ENCODE data around the gene NUTM1. TPM values are rescaled to one million over a fixed set of nuclear protein-coding genes. Genes with fewer than 3 reads are reported as not detected.
A peak's percentile ranks its signal among the peaks of the same experiment; 100 is the strongest.

NUTM1 gene
- total and polyA plus RNA-seq, 4 donors = 0.06 TPM; not detected in 3

DNA sequence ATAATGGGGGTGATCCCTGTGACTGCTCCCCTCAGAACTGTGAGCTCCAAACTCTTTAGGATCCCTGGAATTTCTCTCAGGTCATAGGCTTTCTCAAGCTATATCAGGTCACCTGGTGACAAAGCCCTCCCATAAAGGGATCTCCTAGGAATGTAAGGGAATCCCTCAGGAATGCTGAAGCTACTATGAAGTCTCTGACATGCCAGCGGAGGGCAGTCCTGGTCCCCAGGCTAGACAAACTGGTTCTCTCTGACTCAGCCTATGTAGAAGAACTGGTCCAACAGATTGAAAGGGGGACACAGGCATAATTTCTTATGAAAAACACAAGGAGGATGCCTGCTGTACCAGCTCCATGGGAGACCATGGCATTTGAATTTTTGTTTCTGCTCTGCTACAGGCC is 17.2 kb downstream of the NUTM1 start:
- no peaks in the 10 kb centered on the region for H3K27me3 ChIP-seq (ENCODE audit: control insufficient read depth, insufficient read depth, low read length)
- 80% methylated on average over 1 of the region's 1 CpG for WGBS (ENCODE audit: insufficient coverage)
- DNase-seq (ENCODE audit: low read depth in 4 of 6, low spot score in 6 of 6) = no peak
- peaks cover 5% of the 10 kb centered on the region for H3K4me1 ChIP-seq (ENCODE audit: control insufficient read depth, insufficient read depth, low read length)
- H3K9me3 ChIP-seq (ENCODE audit: control insufficient read depth, insufficient read depth, low read length) = no peaks in the 10 kb centered on the region
- H3K27ac ChIP-seq (ENCODE audit: low read depth, low read length) = no peak overlapping the region
- peaks cover 68% of the 10 kb centered on the region for H3K36me3 ChIP-seq (ENCODE audit: control insufficient read depth, insufficient read depth, low read length)
- H3K4me3 ChIP-seq (ENCODE audit: low read depth, low read length) = no peak overlapping the region

DNA sequence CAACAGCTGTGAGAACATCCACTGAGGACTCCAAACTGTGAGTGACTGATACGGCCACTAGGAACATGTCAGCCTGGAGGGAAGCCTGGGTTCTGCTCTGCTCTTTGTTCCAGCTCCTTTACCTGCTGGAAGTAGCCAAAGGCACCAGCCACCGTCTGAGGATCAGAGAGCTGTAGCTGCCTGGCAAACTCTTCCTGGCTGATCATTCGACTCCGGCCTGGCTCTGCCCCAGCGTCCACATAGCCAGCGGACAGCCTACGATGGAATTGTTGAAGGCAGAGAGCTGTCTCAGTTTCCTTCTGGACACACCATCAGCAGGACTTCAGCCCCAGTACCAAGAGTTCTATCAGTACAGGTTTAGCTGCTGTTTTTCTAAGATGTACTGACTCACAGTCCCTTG is 18.2 kb downstream of the NUTM1 start:
- peaks cover 58% of the 10 kb centered on the region for H3K36me3 ChIP-seq (ENCODE audit: control insufficient read depth, insufficient read depth, low read length)
- H3K9me3 ChIP-seq (ENCODE audit: control insufficient read depth, insufficient read depth, low read length) = no peaks in the 10 kb centered on the region
- H3K27me3 ChIP-seq (ENCODE audit: control insufficient read depth, insufficient read depth, low read length) = no peaks in the 10 kb centered on the region
- no peak for DNase-seq (ENCODE audit: low read depth in 4 of 6, low spot score in 6 of 6)
- WGBS (ENCODE audit: insufficient coverage) = 93% methylated on average over 7 of the region's 7 CpGs
- H3K4me1 ChIP-seq (ENCODE audit: control insufficient read depth, insufficient read depth, low read length) = peaks cover 15% of the 10 kb centered on the region
- no peak overlapping the region for H3K27ac ChIP-seq (ENCODE audit: low read depth, low read length)
- H3K4me3 ChIP-seq (ENCODE audit: low read depth, low read length) = no peak overlapping the region

DNA sequence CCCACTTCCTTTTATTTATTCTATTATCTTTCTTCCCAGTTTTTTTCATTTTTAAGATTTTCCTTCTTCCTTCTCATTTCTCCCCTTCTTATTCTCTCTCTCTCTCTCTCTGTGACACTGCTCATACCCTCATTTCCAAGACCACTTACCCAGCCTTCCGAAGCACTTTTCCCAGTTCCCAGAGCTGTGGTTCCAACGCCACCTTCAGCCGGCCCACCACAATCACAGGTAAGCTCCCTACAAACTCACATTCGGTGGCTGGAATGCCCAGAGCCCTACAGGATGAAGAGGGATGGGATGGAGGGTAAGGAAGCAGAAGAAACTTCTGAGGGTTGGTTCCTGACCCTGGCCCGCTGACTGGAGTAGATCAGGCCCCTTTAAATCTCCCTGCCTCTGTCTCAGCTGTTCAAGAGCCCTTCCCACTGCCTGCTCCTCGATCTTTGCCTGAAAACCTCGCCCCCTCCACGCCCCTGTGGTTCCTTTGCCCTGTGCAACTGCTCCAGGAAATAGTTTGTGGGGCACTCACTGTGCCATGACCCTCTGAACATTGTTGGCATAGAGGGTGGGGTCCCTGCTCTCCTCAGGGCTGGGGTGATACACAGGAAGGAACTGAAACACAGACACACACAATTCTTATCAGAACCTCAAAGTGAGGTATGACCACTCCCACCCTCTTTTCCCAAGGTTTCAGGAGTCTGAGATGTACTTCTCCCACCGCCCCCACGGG is 19.1 kb downstream of the NUTM1 start:
- H3K9me3 ChIP-seq (ENCODE audit: control insufficient read depth, insufficient read depth, low read length) = no peaks in the 10 kb centered on the region
- peaks cover 51% of the 10 kb centered on the region for H3K36me3 ChIP-seq (ENCODE audit: control insufficient read depth, insufficient read depth, low read length)
- H3K4me1 ChIP-seq (ENCODE audit: control insufficient read depth, insufficient read depth, low read length) = peaks cover 16% of the 10 kb centered on the region
- no peak for DNase-seq (ENCODE audit: low read depth in 4 of 6, low spot score in 6 of 6)
- WGBS (ENCODE audit: insufficient coverage) = 95% methylated on average over 5 of the region's 10 CpGs
- no peak overlapping the region for H3K4me3 ChIP-seq (ENCODE audit: low read depth, low read length)
- no peaks in the 10 kb centered on the region for H3K27me3 ChIP-seq (ENCODE audit: control insufficient read depth, insufficient read depth, low read length)
- no peak overlapping the region for H3K27ac ChIP-seq (ENCODE audit: low read depth, low read length)

DNA sequence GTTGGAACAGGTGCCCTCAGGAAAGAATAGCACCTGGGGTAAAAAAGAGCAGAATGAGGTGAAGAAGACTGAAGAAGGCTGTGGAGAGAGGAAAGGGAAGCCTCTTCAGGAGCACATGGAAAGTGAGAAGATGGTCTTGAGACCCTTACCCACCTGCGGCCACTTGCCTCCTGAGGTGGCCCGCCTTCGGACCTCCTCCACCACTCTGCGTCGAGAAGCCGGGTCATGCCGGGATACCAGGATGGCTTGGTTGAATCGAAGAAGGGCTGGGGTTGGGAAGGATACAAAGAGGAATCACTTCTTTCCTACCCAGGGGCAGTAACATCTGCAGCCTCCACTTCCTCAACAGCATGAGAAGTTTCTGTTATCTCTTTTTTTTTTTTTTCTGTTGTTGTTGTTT is 20.9 kb downstream of the NUTM1 start:
- WGBS (ENCODE audit: insufficient coverage) = no CpG with 5 or more reads among the region's 8 CpGs
- DNase-seq (ENCODE audit: low read depth in 4 of 6, low spot score in 6 of 6) = no peak
- Histone ChIP-seq H3K4me1 (ENCODE audit: control insufficient read depth, insufficient read depth, low read length) (peaks cover 23% of the 10 kb centered on the region), H3K36me3 (ENCODE audit: control insufficient read depth, insufficient read depth, low read length) (peaks cover 42% of the 10 kb centered on the region), H3K4me3 (ENCODE audit: low read depth, low read length) (no peak overlapping the region), H3K9me3 (ENCODE audit: control insufficient read depth, insufficient read depth, low read length) (no peaks in the 10 kb centered on the region), H3K27me3 (ENCODE audit: control insufficient read depth, insufficient read depth, low read length) (no peaks in the 10 kb centered on the region), H3K27ac (ENCODE audit: low read depth, low read length) (no peak overlapping the region)

DNA sequence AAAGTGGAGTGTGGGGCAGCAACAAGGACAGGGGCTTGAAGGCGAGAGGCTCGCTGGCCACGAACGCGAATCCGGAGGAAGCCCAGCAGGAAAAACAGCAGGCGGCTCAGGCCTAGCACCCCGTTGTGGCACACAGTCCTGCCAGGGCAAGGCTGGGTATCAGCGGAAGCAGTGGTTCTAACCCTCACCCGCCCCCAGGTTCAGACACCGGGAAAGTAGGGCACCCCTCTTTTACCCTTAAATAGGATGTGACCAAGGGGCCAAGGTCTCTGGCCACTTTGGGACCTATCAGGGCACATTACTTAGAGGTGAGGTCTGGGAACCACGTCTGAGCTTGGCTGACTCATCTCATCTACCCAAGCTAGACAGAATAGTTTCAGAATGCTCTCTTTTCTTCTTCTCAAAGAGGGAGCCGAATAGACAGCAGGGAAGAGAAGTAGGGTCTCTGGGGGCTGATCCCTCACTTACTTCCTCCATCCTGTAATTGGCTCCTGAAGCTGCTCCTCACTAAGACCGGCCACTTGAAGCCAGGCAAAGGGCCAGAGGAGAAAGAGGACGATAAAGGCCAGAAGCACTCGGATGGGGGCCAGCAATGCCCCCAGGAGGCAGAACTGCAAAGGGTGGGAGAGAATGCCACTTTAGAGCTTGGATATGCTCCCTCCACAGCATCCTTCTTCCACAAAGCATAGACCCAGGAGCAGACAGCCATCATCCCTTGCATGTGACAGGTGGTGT is 22.1 kb downstream of the NUTM1 start:
- 91% methylated on average over 9 of the region's 16 CpGs for WGBS (ENCODE audit: insufficient coverage)
- no peaks in the 10 kb centered on the region for H3K27me3 ChIP-seq (ENCODE audit: control insufficient read depth, insufficient read depth, low read length)
- peaks cover 30% of the 10 kb centered on the region for H3K36me3 ChIP-seq (ENCODE audit: control insufficient read depth, insufficient read depth, low read length)
- H3K4me3 ChIP-seq (ENCODE audit: low read depth, low read length) = peak overlapping the region; percentile 5
- no peaks in the 10 kb centered on the region for H3K9me3 ChIP-seq (ENCODE audit: control insufficient read depth, insufficient read depth, low read length)
- peak in 2 of 6 donors; percentile 23 to 29 for DNase-seq (ENCODE audit: low read depth in 4 of 6, low spot score in 6 of 6)
- peaks cover 23% of the 10 kb centered on the region for H3K4me1 ChIP-seq (ENCODE audit: control insufficient read depth, insufficient read depth, low read length)
- no peak overlapping the region for H3K27ac ChIP-seq (ENCODE audit: low read depth, low read length)

DNA sequence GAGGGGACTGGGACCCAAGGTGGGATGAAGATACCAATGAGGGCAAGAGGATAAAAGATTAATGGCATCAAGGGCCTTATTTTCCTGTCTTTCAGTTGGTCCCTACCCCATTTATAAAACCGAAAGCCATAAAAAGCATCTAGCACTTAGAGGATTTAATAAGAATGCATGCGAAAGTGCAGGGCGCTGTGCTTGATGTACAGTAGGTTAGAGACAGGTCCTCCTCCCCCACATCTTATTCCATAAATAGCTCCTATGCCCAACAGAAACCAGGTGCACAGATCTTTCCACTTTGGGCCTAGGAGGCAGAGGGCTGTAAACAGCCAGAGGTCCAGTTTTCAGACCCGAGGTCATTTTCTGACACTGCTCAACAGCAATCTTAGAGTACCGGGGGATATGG is 22.7 kb downstream of the NUTM1 start:
- Histone ChIP-seq H3K27me3 (ENCODE audit: control insufficient read depth, insufficient read depth, low read length) (no peaks in the 10 kb centered on the region), H3K36me3 (ENCODE audit: control insufficient read depth, insufficient read depth, low read length) (peaks cover 29% of the 10 kb centered on the region), H3K27ac (ENCODE audit: low read depth, low read length) (no peak overlapping the region), H3K4me1 (ENCODE audit: control insufficient read depth, insufficient read depth, low read length) (peaks cover 23% of the 10 kb centered on the region), H3K9me3 (ENCODE audit: control insufficient read depth, insufficient read depth, low read length) (no peaks in the 10 kb centered on the region), H3K4me3 (ENCODE audit: low read depth, low read length) (peak overlapping the region; percentile 79)
- WGBS (ENCODE audit: insufficient coverage) = 0% methylated on average over 2 of the region's 5 CpGs
- peak in 3 of 6 donors; percentile 1 to 47 (median 10) for DNase-seq (ENCODE audit: low read depth in 4 of 6, low spot score in 6 of 6)

DNA sequence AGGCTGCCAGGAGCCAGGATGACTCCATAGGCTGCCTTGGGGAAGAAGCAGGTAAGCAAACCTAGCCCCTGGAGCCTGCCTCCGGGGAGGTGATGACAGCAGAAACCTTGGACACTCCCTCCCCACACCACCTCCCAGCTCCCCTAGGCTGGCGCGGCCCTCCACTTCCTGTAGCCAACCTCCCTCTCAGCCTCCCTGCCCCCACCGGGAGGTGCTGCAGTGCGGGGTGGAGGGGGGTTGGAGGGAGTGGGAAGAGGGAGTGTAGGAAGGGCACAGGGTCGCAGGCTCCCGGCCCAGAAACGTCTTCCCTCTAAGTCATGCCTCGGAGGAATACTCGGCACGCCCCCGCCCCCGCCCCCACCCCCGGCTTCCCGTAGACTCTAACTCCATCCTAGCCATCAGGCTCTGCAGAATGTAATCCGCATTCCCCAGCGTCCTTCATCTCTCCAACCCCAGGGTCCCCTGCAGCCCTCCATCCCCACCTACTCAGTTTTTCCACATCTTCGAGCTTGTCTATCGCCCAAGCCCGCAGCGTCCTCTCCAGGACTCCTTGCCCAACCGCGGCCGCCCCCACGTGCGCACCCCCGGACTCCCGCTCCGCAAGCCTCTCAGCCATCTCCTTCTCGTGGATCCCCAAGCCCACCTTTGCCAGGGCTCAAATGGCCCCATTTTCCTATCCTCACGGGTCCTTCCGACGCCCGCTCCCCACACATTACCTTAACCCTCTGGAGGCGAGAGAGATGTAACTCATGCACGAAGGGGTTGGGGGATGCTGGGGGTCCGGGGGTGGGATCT is 23.4 kb downstream of the NUTM1 start:
- H3K4me3 ChIP-seq (ENCODE audit: low read depth, low read length) = peak overlapping the region; percentile 79
- H3K27ac ChIP-seq (ENCODE audit: low read depth, low read length) = peak overlapping the region; percentile 61
- peaks cover 23% of the 10 kb centered on the region for H3K4me1 ChIP-seq (ENCODE audit: control insufficient read depth, insufficient read depth, low read length)
- peak in 3 of 6 donors; percentile 10 to 86 (median 70) for DNase-seq (ENCODE audit: low read depth in 4 of 6, low spot score in 6 of 6)
- under 1% methylated on average over 19 of the region's 37 CpGs for WGBS (ENCODE audit: insufficient coverage)
- no peaks in the 10 kb centered on the region for H3K9me3 ChIP-seq (ENCODE audit: control insufficient read depth, insufficient read depth, low read length)
- peaks cover 26% of the 10 kb centered on the region for H3K36me3 ChIP-seq (ENCODE audit: control insufficient read depth, insufficient read depth, low read length)
- no peaks in the 10 kb centered on the region for H3K27me3 ChIP-seq (ENCODE audit: control insufficient read depth, insufficient read depth, low read length)

DNA sequence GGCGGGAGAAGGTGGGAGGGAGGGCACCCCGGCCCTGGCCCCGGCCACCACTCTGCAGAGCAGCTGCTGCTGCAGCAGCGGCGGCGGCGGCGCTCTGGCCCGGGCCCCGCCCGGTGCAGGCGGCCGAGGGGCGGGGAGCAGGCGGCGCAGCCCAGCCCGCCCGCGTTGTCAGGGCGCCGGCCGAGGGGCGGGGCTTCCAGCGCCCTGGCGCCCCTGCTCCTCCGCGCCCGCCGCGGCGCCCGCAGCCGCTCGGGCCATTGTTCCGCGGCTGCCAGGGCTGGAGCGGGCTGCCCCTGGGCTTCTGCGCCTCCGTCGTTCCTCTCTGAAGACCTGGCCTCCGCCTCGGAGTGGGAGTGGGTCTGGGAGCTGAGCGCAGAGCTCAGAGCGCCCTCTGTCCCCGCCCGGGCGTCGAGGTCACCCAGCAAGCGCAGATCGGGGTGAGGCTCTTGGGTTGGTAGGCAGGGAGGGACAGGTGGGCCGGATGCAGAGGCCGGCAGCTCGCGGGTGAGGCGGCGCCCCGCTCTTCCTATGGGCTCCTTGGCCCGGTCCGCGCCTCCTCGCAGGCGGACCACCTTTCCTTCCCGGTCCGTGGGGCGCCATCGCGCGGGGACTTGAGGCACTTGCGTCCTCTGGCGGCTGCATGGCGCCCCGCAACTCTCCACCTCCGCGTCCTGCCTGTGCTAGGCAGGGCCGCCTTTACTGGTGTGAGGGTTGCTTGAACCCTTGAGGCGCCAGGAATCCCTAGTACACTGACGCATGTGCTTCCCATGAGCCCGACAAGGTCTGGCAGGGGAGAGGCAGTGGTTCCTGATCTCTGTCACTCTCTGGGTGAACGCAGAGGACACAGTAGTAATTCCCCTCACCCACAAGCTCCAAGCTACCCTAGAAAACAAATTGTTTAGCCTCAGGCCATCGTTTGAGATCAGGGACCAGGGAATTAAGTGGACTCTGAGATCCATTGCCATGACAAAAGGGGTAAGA is 24.3 kb downstream of the NUTM1 start, which contains the start of gene LPCAT4:
Gene LPCAT4 (minus strand): TSS at position 96 of the 981 bp plus-strand sequence. CDS start 96 bp downstream, outside the sequence.
- Histone ChIP-seq H3K9me3 (ENCODE audit: control insufficient read depth, insufficient read depth, low read length) (no peaks in the 10 kb centered on the region), H3K4me3 (ENCODE audit: low read depth, low read length) (peak within 1 kb of the TSS; percentile 89), H3K4me1 (ENCODE audit: control insufficient read depth, insufficient read depth, low read length) (peaks cover 23% of the 10 kb centered on the region), H3K36me3 (ENCODE audit: control insufficient read depth, insufficient read depth, low read length) (peaks cover 22% of the 10 kb centered on the region), H3K27me3 (ENCODE audit: control insufficient read depth, insufficient read depth, low read length) (no peaks in the 10 kb centered on the region), H3K27ac (ENCODE audit: low read depth, low read length) (peak within 1 kb of the TSS; percentile 94)
- DNase-seq (ENCODE audit: low read depth in 4 of 6, low spot score in 6 of 6) = peak; percentile 71 to 96 (median 79)
- 0% methylated on average over 77 of the region's 80 CpGs for WGBS (ENCODE audit: insufficient coverage)

Data from spinal cord (tissue), 10 donors.